ENCODE results near the gene RMND5B. TPM values are rescaled to one million over a fixed set of nuclear protein-coding genes. Genes with fewer than 3 reads are reported as not detected.

The RMND5B gene
- total and polyA plus RNA-seq, 2 donors (not counting 1 experiment from before 2014, with no cell fraction given): 46.1 to 52.7 TPM

DNA sequence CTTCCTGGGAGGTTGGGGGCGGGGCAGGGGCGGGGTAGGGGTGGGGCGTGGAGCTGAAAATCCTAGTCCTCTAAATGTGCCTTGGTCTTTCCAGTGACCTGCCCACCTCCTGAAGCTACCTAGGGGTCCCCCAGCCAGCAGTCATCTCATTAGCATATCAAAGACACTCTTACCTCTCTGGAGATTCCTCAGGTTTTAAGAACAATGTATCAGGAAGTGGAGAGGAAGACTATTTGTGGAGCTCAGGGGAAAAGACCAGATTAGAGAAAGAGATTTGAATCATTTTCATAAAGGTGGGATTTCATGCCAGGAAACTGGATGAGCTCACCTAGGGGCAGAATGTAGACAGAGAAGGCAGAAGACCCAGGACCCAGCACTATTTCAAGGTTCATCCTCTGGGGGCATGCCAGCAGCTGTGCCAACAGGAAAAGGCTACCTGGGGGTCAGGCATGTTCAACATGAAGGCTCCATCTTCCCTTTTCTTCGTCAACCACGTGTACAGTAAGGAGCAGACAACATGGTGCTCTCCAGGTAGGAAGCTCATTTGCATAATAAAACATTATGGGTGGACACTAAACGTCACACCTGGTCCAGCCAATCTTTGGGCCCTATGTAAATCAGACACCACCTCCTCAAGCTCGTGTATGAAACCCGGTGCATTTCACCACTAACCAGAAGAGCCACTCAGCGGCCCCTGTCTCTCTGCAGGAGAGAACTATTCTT, 49.5 kb downstream of the RMND5B start:
- Histone ChIP-seq H3K79me2 (ENCODE audit: control insufficient read depth, insufficient read depth, low read length) (no peaks in the 10 kb centered on the region), H3K27me3 (replicated peaks in 1 of 4; ENCODE audit: control extremely low read depth in 1 of 4, control insufficient read depth in 3 of 4, insufficient read depth in 4 of 4, low read length in 3 of 4) (peaks cover 0 to 6% (median 2%) of the 10 kb centered on the region in 4 experiments), H3K9ac (ENCODE audit: low read length) (no peak overlapping the region), H3K36me3 (replicated peaks in 1 of 2; ENCODE audit: control extremely low read depth in 1 of 2, control insufficient read depth in 1 of 2, extremely low read depth in 1 of 2, insufficient read depth in 2 of 2, low read length in 1 of 2) (no peaks in the 10 kb centered on the region), H2AFZ (ENCODE audit: insufficient read depth, low read depth, low read length, poor library complexity, severe bottlenecking) (no peak overlapping the region), H3K4me3 (ENCODE audit: control extremely low read depth in 1 of 5, extremely low read depth in 1 of 5, insufficient read depth in 1 of 5, low read depth in 2 of 5, low read length in 4 of 5) (no peak overlapping the region), H3K4me2 (replicated peaks; ENCODE audit: low read depth, low read length, poor library complexity, severe bottlenecking) (no peak overlapping the region), H3K4me1 (ENCODE audit: control insufficient read depth in 2 of 2, insufficient read depth in 2 of 2, low read length in 2 of 2) (no peaks in the 10 kb centered on the region), H3K9me3 (ENCODE audit: control extremely low read depth in 1 of 3, control insufficient read depth in 2 of 3, insufficient read depth in 1 of 3, low read length in 2 of 3) (no peaks in the 10 kb centered on the region), H3K27ac (ENCODE audit: low read length in 2 of 2) (no peak overlapping the region), H4K20me1 (ENCODE audit: control insufficient read depth, insufficient read depth, low read length, poor library complexity, severe bottlenecking) (no peaks in the 10 kb centered on the region)
- ATAC-seq (ENCODE audit: low read depth): no peak
- Mint-ChIP-seq H3K27ac (no peak overlapping the region), H3K4me3 (no peak overlapping the region), H3K9me3 (ENCODE audit: insufficient read depth) (no peaks in the 10 kb centered on the region), H3K4me1 (peaks cover 7% of the 10 kb centered on the region), H3K27me3 (peaks cover 19% of the 10 kb centered on the region)
- TF ChIP-seq EZH2 (IDR thresholded peaks at IDR 0.05; ENCODE audit: borderline replicate concordance, insufficient read depth, low read depth, low read length, poor library complexity, severe bottlenecking): no peak
- no peak for TF ChIP-seq CTCF (IDR thresholded peaks at IDR 0.05)
- intact Hi-C loops (cut with micrococcal nuclease): no loop called here
- DNase-seq: no peak
- ChIA-PET CTCF (no interaction called here), POLR2A (no interaction called here)
- WGBS (ENCODE audit: insufficient coverage): no CpG with 5 or more reads among the region's 9 CpGs

DNA sequence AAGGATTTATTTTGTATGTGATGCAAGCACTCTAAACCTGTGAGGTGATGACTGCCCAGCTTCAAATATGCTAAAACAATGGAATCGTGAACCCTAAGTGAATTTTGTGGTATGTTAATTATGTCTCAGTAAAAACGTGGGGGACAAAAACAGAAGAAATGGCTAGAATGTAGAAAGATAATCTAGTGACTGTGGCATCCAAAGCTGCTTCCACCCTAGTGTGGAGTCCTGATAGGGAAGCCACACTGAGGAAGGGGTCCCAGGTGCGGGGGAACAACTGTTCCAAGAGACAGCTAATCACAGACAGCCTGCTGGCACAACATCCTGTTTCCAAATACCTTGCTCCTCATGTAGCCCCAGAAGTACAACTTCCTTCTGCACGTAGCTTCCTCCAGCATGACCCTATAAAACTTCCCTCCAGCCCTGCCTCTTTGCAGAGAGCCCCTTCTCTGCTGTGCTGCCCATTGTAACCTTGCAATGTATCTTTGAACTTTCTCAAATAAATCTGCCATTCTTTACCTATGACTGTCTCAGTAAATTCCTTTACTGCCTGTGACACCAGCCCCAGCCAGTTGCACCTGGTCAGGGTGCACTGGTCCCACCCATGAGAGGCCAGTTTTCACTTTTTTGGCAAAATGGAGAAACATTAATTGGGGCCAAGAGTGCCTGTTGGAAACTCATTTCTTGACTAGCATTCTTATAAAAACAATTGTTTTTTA, 51.5 kb downstream of the RMND5B start:
- Mint-ChIP-seq H3K9me3 (ENCODE audit: insufficient read depth) (no peaks in the 10 kb centered on the region), H3K4me3 (no peak overlapping the region), H3K27me3 (peaks cover 11% of the 10 kb centered on the region), H3K27ac (no peak overlapping the region), H3K4me1 (peaks cover 7% of the 10 kb centered on the region)
- POLR2A ChIA-PET: no interaction called here
- 6% methylated on average over 4 of the region's 4 CpGs for WGBS (ENCODE audit: insufficient coverage)
- Histone ChIP-seq H3K4me2 (replicated peaks; ENCODE audit: low read depth, low read length, poor library complexity, severe bottlenecking) (no peak overlapping the region), H3K9me3 (ENCODE audit: control extremely low read depth in 1 of 3, control insufficient read depth in 2 of 3, insufficient read depth in 1 of 3, low read length in 2 of 3) (no peaks in the 10 kb centered on the region), H3K27me3 (replicated peaks in 1 of 4; ENCODE audit: control extremely low read depth in 1 of 4, control insufficient read depth in 3 of 4, insufficient read depth in 4 of 4, low read length in 3 of 4) (peaks cover 0 to 6% (median 2%) of the 10 kb centered on the region in 4 experiments), H3K9ac (ENCODE audit: low read length) (no peak overlapping the region), H3K79me2 (ENCODE audit: control insufficient read depth, insufficient read depth, low read length) (no peaks in the 10 kb centered on the region), H3K4me3 (ENCODE audit: control extremely low read depth in 1 of 5, extremely low read depth in 1 of 5, insufficient read depth in 1 of 5, low read depth in 2 of 5, low read length in 4 of 5) (no peak overlapping the region), H4K20me1 (ENCODE audit: control insufficient read depth, insufficient read depth, low read length, poor library complexity, severe bottlenecking) (no peaks in the 10 kb centered on the region), H3K27ac (ENCODE audit: low read length in 2 of 2) (no peak overlapping the region), H2AFZ (ENCODE audit: insufficient read depth, low read depth, low read length, poor library complexity, severe bottlenecking) (no peak overlapping the region), H3K36me3 (replicated peaks in 1 of 2; ENCODE audit: control extremely low read depth in 1 of 2, control insufficient read depth in 1 of 2, extremely low read depth in 1 of 2, insufficient read depth in 2 of 2, low read length in 1 of 2) (no peaks in the 10 kb centered on the region), H3K4me1 (ENCODE audit: control insufficient read depth in 2 of 2, insufficient read depth in 2 of 2, low read length in 2 of 2) (no peaks in the 10 kb centered on the region)
- no peak for ATAC-seq (ENCODE audit: low read depth)
- no peak for DNase-seq
- TF ChIP-seq EZH2 (IDR thresholded peaks at IDR 0.05; ENCODE audit: borderline replicate concordance, insufficient read depth, low read depth, low read length, poor library complexity, severe bottlenecking) (no peak), CTCF (IDR thresholded peaks at IDR 0.05) (no peak)
- CTCF ChIA-PET: interaction anchor here (0.6 kb wide), 1 partner anchor 51 kb away, joined by 4 read pairs; no protein-coding TSS in a partner anchor
- intact Hi-C loops (cut with micrococcal nuclease): no loop called here
